K562 (cell line): ENCODE results near the gene B4GALNT3. TPM values are rescaled to one million over a fixed set of nuclear protein-coding genes. Genes with fewer than 3 reads are reported as not detected.

ENCODE experiments used
- ATAC-seq: fragments of 200-7000 bp; cut with Tn5 transposase; 3 replicates; pipeline ENCODE4 v1.9.1; 2020; ENCODE audit warnings: moderate library complexity
- BruUV-seq: library from RNA; stranded (reverse); fragments of 400-500 nt; replicated peaks from 2 replicates; lab custom pipeline; 2021; lab: Mats Ljungman, UMichigan
- CTCF ChIA-PET: fragments of 300-600 bp; formaldehyde crosslinking; extraction: SDS; loops from one replicate; lab custom pipeline; 2021; ENCODE audit warnings: low intra/inter-chr PET ratio; lab: Yijun Ruan, JAX
- POLR2A ChIA-PET: fragments of 300-600, 350-650 bp; sonication (Branson Sonifier 250); formaldehyde crosslinking; extraction: SDS; loops from one replicate; lab custom pipeline; 2021; ENCODE audit warnings: antibody characterized with exemption, inconsistent platforms; lab: Yijun Ruan, JAX
- DNase-seq, 4 experiments: peaks; one replicate each; pipeline versions ENCODE4 v3.0.0 to v3.0.0-alpha.2; 2011 to 2018; ENCODE audit warnings: low spot score in 3 of 4, mixed read lengths in 3 of 4; ENCODE audit errors: extremely low read depth in 1 of 4
- FAIRE-seq: peaks from 2 replicates; lab custom pipeline; 2011; peaks lifted over from hg19 to GRCh38; lab: Jason Lieb, UNC
- H2AFZ ChIP-seq: 2 replicates; pipeline ENCODE4 v1.6.0; 2011; ENCODE audit warnings: low read depth, low read length, control low read depth, inconsistent platforms
- H3K27ac ChIP-seq: fragments of 200-600 bp; 3 replicates; pipeline ENCODE4 v1.8.0; 2011; ENCODE audit warnings: low read depth, mild to moderate bottlenecking, control low read depth, inconsistent platforms, low read length, moderate library complexity, mixed read lengths; ENCODE audit errors: extremely low read depth
- H3K27me3 ChIP-seq, 2 experiments: fragments of 300-600 bp in 1 of 2; 2 replicates in 1 of 2; 3 replicates in 1 of 2; pipeline versions ENCODE4 v1.6.0 to v1.8.0; 2011; ENCODE audit warnings: inconsistent platforms in 2 of 2, low read length in 2 of 2, mild to moderate bottlenecking in 1 of 2, mixed read lengths in 1 of 2, moderate library complexity in 1 of 2; ENCODE audit not compliant: control insufficient read depth in 2 of 2, insufficient read depth in 2 of 2
- H3K36me3 ChIP-seq: fragments of 300-600 bp; 3 replicates; pipeline ENCODE4 v1.8.0; 2011; ENCODE audit warnings: mild to moderate bottlenecking, low read length, inconsistent platforms; ENCODE audit not compliant: control insufficient read depth, insufficient read depth
- H3K4me1 ChIP-seq, 2 experiments: fragments of 200-600 bp in 1 of 2; replicated peaks in 1 of 2; 2 replicates in 1 of 2; 3 replicates in 1 of 2; pipeline versions ENCODE4 v1.5.1 to v1.8.0; 2011; ENCODE audit warnings: inconsistent platforms in 2 of 2, low read length in 2 of 2, mild to moderate bottlenecking in 1 of 2, mixed read lengths in 1 of 2, moderate library complexity in 1 of 2; ENCODE audit not compliant: control insufficient read depth in 2 of 2, insufficient read depth in 2 of 2
- H3K4me2 ChIP-seq: 2 replicates; pipeline ENCODE4 v1.6.1; 2011; ENCODE audit warnings: low read length, control low read depth, inconsistent platforms, mixed read lengths; ENCODE audit not compliant: insufficient read depth
- H3K4me3 ChIP-seq: fragments of 200-600 bp; sonication (generic), shearing (Covaris generic); 2 replicates; pipeline ENCODE4 v1.5.1; 2016; ENCODE audit warnings: control low read depth, inconsistent platforms
- H3K79me2 ChIP-seq: fragments of 200-600 bp; 3 replicates; pipeline ENCODE4 v1.8.0; 2011; ENCODE audit warnings: low read length, inconsistent platforms; ENCODE audit not compliant: control insufficient read depth, insufficient read depth
- H3K9ac ChIP-seq, 2 experiments: 2 replicates each; pipeline versions ENCODE4 v1.6.0 to v1.6.1; 2011; ENCODE audit warnings: low read depth in 2 of 2, low read length in 2 of 2, control low read depth in 1 of 2, inconsistent platforms in 1 of 2, mild to moderate bottlenecking in 1 of 2, mixed read lengths in 1 of 2; ENCODE audit not compliant: insufficient read depth in 1 of 2
- H3K9me1 ChIP-seq: one replicate; pipeline ENCODE4 v1.6.0; 2011; ENCODE audit warnings: inconsistent platforms, mild to moderate bottlenecking, low read length, moderate library complexity; ENCODE audit not compliant: control insufficient read depth, insufficient read depth
- H3K9me3 ChIP-seq: replicated peaks from 2 replicates; pipeline ENCODE4 v1.5.1; 2011; ENCODE audit warnings: low read depth, low read length, inconsistent platforms; ENCODE audit not compliant: control insufficient read depth, insufficient read depth
- H4K20me1 ChIP-seq: replicated peaks from 2 replicates; pipeline ENCODE4 v1.6.1; 2011; ENCODE audit warnings: low read length, inconsistent platforms, mixed read lengths; ENCODE audit not compliant: control insufficient read depth, insufficient read depth
- CXXC5 ChIP-seq: fragments of 250-450 bp; sonication (Bioruptor Pico); IDR thresholded peaks from 2 replicates; pipeline ENCODE4 v1.8.0; 2022; ENCODE audit warnings: inconsistent platforms, mild to moderate bottlenecking, moderate library complexity
- KDM1A ChIP-seq, 2 experiments: fragments of 450-650 bp; IDR thresholded peaks; 2 replicates each; pipeline ENCODE4 v1.6.1; 2016; ENCODE audit warnings: mild to moderate bottlenecking in 2 of 2
- MAZ ChIP-seq, 2 experiments: fragments of 450-650 bp in 1 of 2; sonication (generic) in 1 of 2; formaldehyde crosslinking; IDR thresholded peaks in 1 of 2; conservative IDR thresholded peaks in 1 of 2; 2 replicates each; pipeline versions ENCODE4 v1.4.0 to v1.5.0; 2020; ENCODE audit warnings: mild to moderate bottlenecking in 1 of 2, missing genetic modification reagents in 1 of 2
- TCF3 ChIP-seq: sonication (generic); formaldehyde crosslinking; IDR thresholded peaks from 2 replicates; pipeline ENCODE4 v1.4.0; 2020; ENCODE audit warnings: mild to moderate bottlenecking, missing genetic modification reagents
- TRIM24 ChIP-seq, 2 experiments: fragments of 450-650 bp; IDR thresholded peaks; 2 replicates each; pipeline ENCODE4 v1.6.1; 2016
- TSC22D4 ChIP-seq: fragments of 450-650 bp; IDR thresholded peaks from 2 replicates; pipeline ENCODE4 v1.6.1; 2016; ENCODE audit warnings: missing genetic modification characterization, missing biosample characterization, control low read depth
- ZBED1 ChIP-seq: IDR thresholded peaks from 2 replicates; pipeline ENCODE4 v1.6.1; 2014
- ZNF175 ChIP-seq: fragments of 200-800 bp; sonication (Bioruptor generic); IDR thresholded peaks from 2 replicates; pipeline ENCODE4 v1.6.1; 2016; ENCODE audit warnings: low read depth, mild to moderate bottlenecking, missing genetic modification characterization, missing compliant biosample characterization
- ZNF586 ChIP-seq: fragments of 450-650 bp; formaldehyde crosslinking; conservative IDR thresholded peaks from 2 replicates; pipeline ENCODE4 v1.4.0; 2020; ENCODE audit warnings: mild to moderate bottlenecking, moderate library complexity
- ZNF668 ChIP-seq: fragments of 250-450 bp; sonication (Bioruptor Pico); IDR thresholded peaks from 2 replicates; pipeline ENCODE4 v1.8.0; 2022; ENCODE audit warnings: mild to moderate bottlenecking, inconsistent platforms
- WGBS: fragments of 100-300 bp; shearing (Covaris generic); methylation state at CpG from one replicate; pipeline ENCODE4 v1.1.6; 2016; ENCODE audit warnings: low coverage, mixed read lengths; ENCODE audit not compliant: insufficient coverage; ENCODE audit errors: missing lambda C conversion rate; 5-methylcytosine and 5-hydroxymethylcytosine counted together
- in situ Hi-C: fragments of 300-500 bp; cut with MboI; formaldehyde crosslinking; loops from 4 replicates; pipeline ENCODE4 v1.15.0; 2018; ENCODE audit warnings: inconsistent platforms, mixed read lengths
- intact Hi-C: fragments of 100-400 bp; cut with micrococcal nuclease; formaldehyde crosslinking; loops from 2 replicates; pipeline ENCODE4 v1.14.2; 2022
- polyA plus RNA-seq, 8 experiments: library from polyadenylated mRNA; depleted of rRNA in 4 of 8; stranded (reverse) in 5 of 8; unstranded in 3 of 8; fragments of >200 nt; fragmentation: Nextera tagmentation in 2 of 8; fragmentation: Illumina TruSeq in 1 of 8; extraction: Ambion mirVana in 2 of 8; extraction: Trizol in 1 of 8; gene quantifications; 2 replicates each; pipeline versions ENCODE4 v1.2.1 to v1.2.3, GENCODE V29; 2011 to 2014; ENCODE audit warnings: inconsistent platforms in 1 of 8, missing spikeins in 1 of 8
- total RNA-seq, 7 experiments: library from RNA; depleted of rRNA in 6 of 7; stranded (reverse); fragments of >200 nt in 6 of 7; fragmentation: Illumina TruSeq in 2 of 7; extraction: Trizol in 2 of 7; gene quantifications; 2 replicates each; pipeline versions ENCODE4 v1.2.1 to v1.2.3, GENCODE V29; 2011 to 2021; ENCODE audit warnings: low replicate concordance in 1 of 7
- TF ChIP-seq, protein P1 (sequence below): fragments of 250-450 bp; sonication (Bioruptor Pico); IDR thresholded peaks from 2 replicates; pipeline ENCODE4 v1.8.0; 2021; ENCODE audit warnings: moderate library complexity, mild to moderate bottlenecking, inconsistent platforms
- TF ChIP-seq, protein P2 (sequence below): sonication (generic); formaldehyde crosslinking; IDR thresholded peaks from 2 replicates; pipeline ENCODE4 v1.8.0; 2023; ENCODE audit warnings: mild to moderate bottlenecking, missing genetic modification reagents
- TF ChIP-seq, protein P3 (sequence below): conservative IDR thresholded peaks from 2 replicates; pipeline ENCODE4 v1.6.1; 2011; ENCODE audit warnings: low read depth, mild to moderate bottlenecking, low read length; ENCODE audit not compliant: control insufficient read depth

B4GALNT3 gene
- total and polyA plus RNA-seq, 9 of the 15 experiments (the other 6 are each of a cell fraction or from before 2014, with no cell fraction given) = 0.04 to 0.36 (median 0.10) TPM; not detected in 6

DNA sequence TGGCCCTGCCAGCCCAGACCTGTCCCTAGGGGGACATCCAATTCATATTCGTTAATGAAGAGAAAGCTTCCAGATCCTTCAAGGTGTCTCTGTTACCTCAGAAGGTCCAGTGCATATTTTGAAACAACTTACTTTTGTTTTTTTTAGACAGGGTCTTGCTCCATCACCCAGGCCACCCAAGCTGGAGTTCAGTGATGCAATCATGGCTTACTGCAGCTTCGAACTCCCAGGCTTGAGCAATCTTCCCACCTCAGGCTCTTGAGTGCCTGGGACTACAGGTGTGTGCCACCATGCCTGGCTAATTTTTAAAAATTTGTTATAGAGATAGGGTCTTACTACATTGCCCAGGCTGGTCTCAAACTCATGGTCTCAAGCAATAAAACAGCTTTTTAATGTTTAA, 48.4 kb downstream of the B4GALNT3 start:
- in situ Hi-C loops = no loop called here
- H3K4me2 ChIP-seq = no peak overlapping the region
- 0% methylated on average over 2 of the region's 2 CpGs for WGBS
- DNase-seq (no peak), ATAC-seq (no peak), FAIRE-seq (no peak)
- H3K4me3 ChIP-seq = no peak overlapping the region
- CTCF ChIA-PET = no interaction called here
- no peaks in the 10 kb centered on the region for H3K9me3 ChIP-seq
- TF ChIP-seq, protein P1, sequence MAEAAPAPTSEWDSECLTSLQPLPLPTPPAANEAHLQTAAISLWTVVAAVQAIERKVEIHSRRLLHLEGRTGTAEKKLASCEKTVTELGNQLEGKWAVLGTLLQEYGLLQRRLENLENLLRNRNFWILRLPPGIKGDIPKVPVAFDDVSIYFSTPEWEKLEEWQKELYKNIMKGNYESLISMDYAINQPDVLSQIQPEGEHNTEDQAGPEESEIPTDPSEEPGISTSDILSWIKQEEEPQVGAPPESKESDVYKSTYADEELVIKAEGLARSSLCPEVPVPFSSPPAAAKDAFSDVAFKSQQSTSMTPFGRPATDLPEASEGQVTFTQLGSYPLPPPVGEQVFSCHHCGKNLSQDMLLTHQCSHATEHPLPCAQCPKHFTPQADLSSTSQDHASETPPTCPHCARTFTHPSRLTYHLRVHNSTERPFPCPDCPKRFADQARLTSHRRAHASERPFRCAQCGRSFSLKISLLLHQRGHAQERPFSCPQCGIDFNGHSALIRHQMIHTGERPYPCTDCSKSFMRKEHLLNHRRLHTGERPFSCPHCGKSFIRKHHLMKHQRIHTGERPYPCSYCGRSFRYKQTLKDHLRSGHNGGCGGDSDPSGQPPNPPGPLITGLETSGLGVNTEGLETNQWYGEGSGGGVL (CRISPR knock-in tag) = no peak
- TF ChIP-seq CXXC5 (CRISPR knock-in tag) (no peak), KDM1A (IDR thresholded peaks at IDR 0.05) (no peak), ZNF586 (CRISPR knock-in tag) (no peak), TCF3 (CRISPR knock-in tag) (no peak), ZNF668 (no peak), TRIM24 (IDR thresholded peaks at IDR 0.05) (no peak), TSC22D4 (tag) (no peak), MAZ (CRISPR knock-in tag; conservative IDR thresholded peaks at IDR 0.05 in 1 of 2, IDR thresholded peaks at IDR 0.05 in 1 of 2) (no peak), ZBED1 (no peak), ZNF175 (no peak)
- TF ChIP-seq, protein P2, sequence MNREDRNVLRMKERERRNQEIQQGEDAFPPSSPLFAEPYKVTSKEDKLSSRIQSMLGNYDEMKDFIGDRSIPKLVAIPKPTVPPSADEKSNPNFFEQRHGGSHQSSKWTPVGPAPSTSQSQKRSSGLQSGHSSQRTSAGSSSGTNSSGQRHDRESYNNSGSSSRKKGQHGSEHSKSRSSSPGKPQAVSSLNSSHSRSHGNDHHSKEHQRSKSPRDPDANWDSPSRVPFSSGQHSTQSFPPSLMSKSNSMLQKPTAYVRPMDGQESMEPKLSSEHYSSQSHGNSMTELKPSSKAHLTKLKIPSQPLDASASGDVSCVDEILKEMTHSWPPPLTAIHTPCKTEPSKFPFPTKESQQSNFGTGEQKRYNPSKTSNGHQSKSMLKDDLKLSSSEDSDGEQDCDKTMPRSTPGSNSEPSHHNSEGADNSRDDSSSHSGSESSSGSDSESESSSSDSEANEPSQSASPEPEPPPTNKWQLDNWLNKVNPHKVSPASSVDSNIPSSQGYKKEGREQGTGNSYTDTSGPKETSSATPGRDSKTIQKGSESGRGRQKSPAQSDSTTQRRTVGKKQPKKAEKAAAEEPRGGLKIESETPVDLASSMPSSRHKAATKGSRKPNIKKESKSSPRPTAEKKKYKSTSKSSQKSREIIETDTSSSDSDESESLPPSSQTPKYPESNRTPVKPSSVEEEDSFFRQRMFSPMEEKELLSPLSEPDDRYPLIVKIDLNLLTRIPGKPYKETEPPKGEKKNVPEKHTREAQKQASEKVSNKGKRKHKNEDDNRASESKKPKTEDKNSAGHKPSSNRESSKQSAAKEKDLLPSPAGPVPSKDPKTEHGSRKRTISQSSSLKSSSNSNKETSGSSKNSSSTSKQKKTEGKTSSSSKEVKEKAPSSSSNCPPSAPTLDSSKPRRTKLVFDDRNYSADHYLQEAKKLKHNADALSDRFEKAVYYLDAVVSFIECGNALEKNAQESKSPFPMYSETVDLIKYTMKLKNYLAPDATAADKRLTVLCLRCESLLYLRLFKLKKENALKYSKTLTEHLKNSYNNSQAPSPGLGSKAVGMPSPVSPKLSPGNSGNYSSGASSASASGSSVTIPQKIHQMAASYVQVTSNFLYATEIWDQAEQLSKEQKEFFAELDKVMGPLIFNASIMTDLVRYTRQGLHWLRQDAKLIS (CRISPR knock-in tag) = no peak
- TF ChIP-seq, protein P3, sequence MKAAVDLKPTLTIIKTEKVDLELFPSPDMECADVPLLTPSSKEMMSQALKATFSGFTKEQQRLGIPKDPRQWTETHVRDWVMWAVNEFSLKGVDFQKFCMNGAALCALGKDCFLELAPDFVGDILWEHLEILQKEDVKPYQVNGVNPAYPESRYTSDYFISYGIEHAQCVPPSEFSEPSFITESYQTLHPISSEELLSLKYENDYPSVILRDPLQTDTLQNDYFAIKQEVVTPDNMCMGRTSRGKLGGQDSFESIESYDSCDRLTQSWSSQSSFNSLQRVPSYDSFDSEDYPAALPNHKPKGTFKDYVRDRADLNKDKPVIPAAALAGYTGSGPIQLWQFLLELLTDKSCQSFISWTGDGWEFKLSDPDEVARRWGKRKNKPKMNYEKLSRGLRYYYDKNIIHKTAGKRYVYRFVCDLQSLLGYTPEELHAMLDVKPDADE = no peak
- H3K9me1 ChIP-seq = no peaks in the 10 kb centered on the region
- H3K27ac ChIP-seq = no peak overlapping the region
- H3K27me3 ChIP-seq = peaks cover 13 to 44% of the 10 kb centered on the region in 2 experiments
- H3K79me2 ChIP-seq = no peaks in the 10 kb centered on the region
- no TSS peak for BruUV-seq
- no peak overlapping the region for H2AFZ ChIP-seq
- intact Hi-C loops = no loop called here
- no peaks in the 10 kb centered on the region for H3K36me3 ChIP-seq
- POLR2A ChIA-PET = interaction anchor here (0.7 kb wide), 1 partner anchor 20 kb away, joined by 4 read pairs; no protein-coding TSS in a partner anchor
- H3K9ac ChIP-seq = no peak overlapping the region
- H3K4me1 ChIP-seq = no peaks in the 10 kb centered on the region
- 0 out of 2 replicates have a peak, but pooled peaks cover 3% of the 10 kb centered on the region for H4K20me1 ChIP-seq
